ENCODE measurements around the gene GPRC5B.

GPRC5B gene

GRCh38 chr16:19864566-19864965, 20.1 kb downstream of the GPRC5B start:
- Mint-ChIP-seq H3K9me3 (no peaks in the 10 kb centered on the region), H3K4me1 (peaks cover 14% of the 10 kb centered on the region), H3K36me3 (ENCODE audit: low read depth) (peaks cover 53% of the 10 kb centered on the region), H3K4me3 (no peak overlapping the region), H3K27me3 (ENCODE audit: low read depth) (no peaks in the 10 kb centered on the region), H3K27ac (no peak overlapping the region)
- TF ChIP-seq, protein P1, sequence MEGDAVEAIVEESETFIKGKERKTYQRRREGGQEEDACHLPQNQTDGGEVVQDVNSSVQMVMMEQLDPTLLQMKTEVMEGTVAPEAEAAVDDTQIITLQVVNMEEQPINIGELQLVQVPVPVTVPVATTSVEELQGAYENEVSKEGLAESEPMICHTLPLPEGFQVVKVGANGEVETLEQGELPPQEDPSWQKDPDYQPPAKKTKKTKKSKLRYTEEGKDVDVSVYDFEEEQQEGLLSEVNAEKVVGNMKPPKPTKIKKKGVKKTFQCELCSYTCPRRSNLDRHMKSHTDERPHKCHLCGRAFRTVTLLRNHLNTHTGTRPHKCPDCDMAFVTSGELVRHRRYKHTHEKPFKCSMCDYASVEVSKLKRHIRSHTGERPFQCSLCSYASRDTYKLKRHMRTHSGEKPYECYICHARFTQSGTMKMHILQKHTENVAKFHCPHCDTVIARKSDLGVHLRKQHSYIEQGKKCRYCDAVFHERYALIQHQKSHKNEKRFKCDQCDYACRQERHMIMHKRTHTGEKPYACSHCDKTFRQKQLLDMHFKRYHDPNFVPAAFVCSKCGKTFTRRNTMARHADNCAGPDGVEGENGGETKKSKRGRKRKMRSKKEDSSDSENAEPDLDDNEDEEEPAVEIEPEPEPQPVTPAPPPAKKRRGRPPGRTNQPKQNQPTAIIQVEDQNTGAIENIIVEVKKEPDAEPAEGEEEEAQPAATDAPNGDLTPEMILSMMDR (IDR thresholded peaks at IDR 0.05; ENCODE audit: unreplicated experiment in 3 of 3) = no peak

DNA sequence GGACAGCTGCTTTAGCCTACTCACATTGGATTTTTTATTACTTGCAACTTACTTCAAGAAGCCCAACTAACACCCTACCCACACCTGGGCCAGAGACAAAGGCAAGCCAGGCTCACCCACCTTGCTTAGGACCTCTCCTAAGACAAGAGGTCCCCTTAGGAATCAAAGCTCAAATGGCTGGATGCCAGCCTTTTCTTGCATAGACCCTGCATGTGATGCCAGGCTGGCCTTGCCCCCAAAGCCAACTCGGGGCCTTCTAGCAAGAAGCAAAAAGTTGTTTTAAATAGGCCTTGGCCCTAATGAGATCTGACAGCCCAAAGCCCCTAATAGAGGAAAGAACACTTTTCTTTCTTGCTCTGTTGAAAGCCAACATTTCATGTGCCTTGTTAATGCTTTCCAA, 20.7 kb downstream of the GPRC5B start:
- H3K36me3 Mint-ChIP-seq (ENCODE audit: low read depth) = peaks cover 56% of the 10 kb centered on the region
- no peak overlapping the region for H3K4me3 Mint-ChIP-seq
- no peaks in the 10 kb centered on the region for H3K9me3 Mint-ChIP-seq
- peaks cover 17% of the 10 kb centered on the region for H3K4me1 Mint-ChIP-seq
- no peaks in the 10 kb centered on the region for H3K27me3 Mint-ChIP-seq (ENCODE audit: low read depth)
- H3K27ac Mint-ChIP-seq = no peak overlapping the region
- TF ChIP-seq, protein P1 (IDR thresholded peaks at IDR 0.05; ENCODE audit: unreplicated experiment in 3 of 3) = no peak

- Mint-ChIP-seq H3K27ac (peak overlapping the region; percentile 48 to 94 (median 93)), H3K4me1 (peaks cover 25% of the 10 kb centered on the region), H3K27me3 (ENCODE audit: low read depth) (no peaks in the 10 kb centered on the region), H3K36me3 (ENCODE audit: low read depth) (peaks cover 60% of the 10 kb centered on the region), H3K4me3 (peak overlapping the region in 1 of 3 experiments; percentile 13), H3K9me3 (no peaks in the 10 kb centered on the region)
- TF ChIP-seq, protein P1 (IDR thresholded peaks at IDR 0.05; ENCODE audit: unreplicated experiment in 3 of 3) = no peak
These were observed 22.8 kb downstream of the GPRC5B start for GRCh38 chr16:19861811-19862327.

GRCh38 chr16:19861133-19861532, 23.5 kb downstream of the GPRC5B start:
- Mint-ChIP-seq H3K4me3 (no peak overlapping the region), H3K36me3 (ENCODE audit: low read depth) (peaks cover 63% of the 10 kb centered on the region), H3K27me3 (ENCODE audit: low read depth) (no peaks in the 10 kb centered on the region), H3K27ac (peak overlapping the region; percentile 89 to 94 (median 93)), H3K4me1 (peaks cover 30% of the 10 kb centered on the region), H3K9me3 (no peaks in the 10 kb centered on the region)
- TF ChIP-seq, protein P1 (IDR thresholded peaks at IDR 0.05; ENCODE audit: unreplicated experiment in 3 of 3) = no peak

DNA sequence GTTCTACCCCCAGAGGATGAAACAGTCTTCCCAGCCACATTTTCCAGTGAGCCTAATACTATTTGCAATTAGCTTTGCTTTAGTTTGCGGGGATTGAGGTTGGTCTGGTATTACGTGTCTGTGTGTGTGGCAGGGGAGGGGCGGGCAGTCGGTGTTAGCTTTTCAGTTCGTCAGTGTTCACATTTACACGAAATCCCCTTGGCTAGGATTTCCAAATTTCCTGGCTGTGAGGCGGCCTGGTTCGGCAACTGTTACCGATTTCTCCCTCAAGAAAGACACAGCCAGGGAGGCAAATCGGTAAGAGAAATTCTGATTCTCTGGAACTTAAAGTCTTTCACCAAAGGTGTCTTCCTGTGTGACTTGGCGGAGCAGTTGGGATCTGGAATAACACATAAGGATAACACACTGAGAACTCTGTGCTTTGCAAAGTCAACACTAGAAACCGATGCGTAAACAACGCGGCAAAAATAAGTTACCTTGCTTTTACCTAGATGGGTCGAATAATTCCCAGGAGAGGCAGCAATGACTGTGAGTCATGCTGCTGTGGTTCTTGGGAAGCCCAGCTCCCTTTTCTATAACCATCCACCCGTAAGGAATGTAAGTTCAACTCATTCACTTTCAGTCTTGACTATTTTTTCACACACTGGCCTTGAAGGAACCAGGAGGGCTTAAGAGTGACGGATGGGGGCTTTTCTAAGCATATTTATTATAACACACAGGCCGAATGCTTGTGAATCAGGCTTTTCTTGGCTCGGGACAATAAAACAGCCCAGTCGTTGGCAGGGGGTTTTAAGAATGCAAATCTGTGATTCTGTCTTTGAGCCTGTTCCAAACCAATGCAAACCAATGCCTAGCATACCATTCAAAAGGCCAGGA, 24.2 kb downstream of the GPRC5B start:
- peaks cover 64% of the 10 kb centered on the region for H3K36me3 Mint-ChIP-seq (ENCODE audit: low read depth)
- H3K9me3 Mint-ChIP-seq = no peaks in the 10 kb centered on the region
- peak overlapping the region in 2 of 3 experiments; percentile 4 to 16 for H3K4me3 Mint-ChIP-seq
- no peaks in the 10 kb centered on the region for H3K27me3 Mint-ChIP-seq (ENCODE audit: low read depth)
- H3K27ac Mint-ChIP-seq = peak overlapping the region; percentile 89 to 94 (median 93)
- TF ChIP-seq, protein P1 (IDR thresholded peaks at IDR 0.05; ENCODE audit: unreplicated experiment in 3 of 3) = no peak
- peaks cover 32% of the 10 kb centered on the region for H3K4me1 Mint-ChIP-seq
